DND-41 (cell line): ENCODE results near the gene LSR.

Experiments
- ATAC-seq: fragments of 200-7000 bp; cut with Tn5 transposase; 3 replicates; pipeline ENCODE4 v1.9.1; 2021; ENCODE audit warnings: low read depth; ENCODE audit not compliant: insufficient read depth
- DNase-seq: peaks from one replicate; pipeline ENCODE4 v3.0.0-alpha.2; 2020
- H2AFZ ChIP-seq: 2 replicates; pipeline ENCODE4 v1.6.0; 2012; ENCODE audit warnings: low read depth, low read length
- H3K27ac ChIP-seq: 2 replicates; pipeline ENCODE4 v1.5.1; 2012; ENCODE audit warnings: low read length, inconsistent platforms
- H3K27me3 ChIP-seq: fragments of 200-600 bp; sonication (generic); 2 replicates; pipeline ENCODE4 v1.6.0; 2012; ENCODE audit warnings: low read length, mild to moderate bottlenecking, inconsistent platforms; ENCODE audit not compliant: insufficient read depth, poor library complexity
- H3K36me3 ChIP-seq: 2 replicates; pipeline ENCODE4 v1.5.1; 2012; ENCODE audit warnings: low read length, inconsistent platforms; ENCODE audit not compliant: insufficient read depth
- H3K4me1 ChIP-seq: 2 replicates; pipeline ENCODE4 v1.5.1; 2012; ENCODE audit warnings: mild to moderate bottlenecking, low read length; ENCODE audit not compliant: insufficient read depth
- H3K4me2 ChIP-seq: 2 replicates; pipeline ENCODE4 v1.6.0; 2012; ENCODE audit warnings: mild to moderate bottlenecking, moderate library complexity, low read length, inconsistent platforms; ENCODE audit not compliant: insufficient read depth
- H3K4me3 ChIP-seq, 2 experiments: fragments of 200-600 bp in 1 of 2; shearing (Covaris generic) in 1 of 2; 2 replicates each; pipeline ENCODE4 v1.5.1; 2012 to 2016; ENCODE audit warnings: inconsistent platforms in 2 of 2, low read length in 2 of 2, mild to moderate bottlenecking in 2 of 2, low read depth in 1 of 2, moderate library complexity in 1 of 2
- H3K79me2 ChIP-seq: 2 replicates; pipeline ENCODE4 v1.6.0; 2012; ENCODE audit warnings: low read length, inconsistent platforms; ENCODE audit not compliant: insufficient read depth
- H3K9ac ChIP-seq: 2 replicates; pipeline ENCODE4 v1.6.0; 2012; ENCODE audit warnings: low read depth, mild to moderate bottlenecking, inconsistent platforms, low read length, moderate library complexity
- H3K9me3 ChIP-seq: 2 replicates; pipeline ENCODE4 v1.5.1; 2012; ENCODE audit warnings: low read length, moderate library complexity, mild to moderate bottlenecking, inconsistent platforms; ENCODE audit not compliant: insufficient read depth, severe bottlenecking
- H4K20me1 ChIP-seq: 2 replicates; pipeline ENCODE4 v1.6.0; 2012; ENCODE audit warnings: low read length; ENCODE audit not compliant: insufficient read depth
- EZH2 ChIP-seq: IDR thresholded peaks from 3 replicates; pipeline ENCODE4 v1.6.1; 2012; ENCODE audit warnings: borderline replicate concordance, low read depth, mild to moderate bottlenecking, moderate library complexity, low read length, inconsistent platforms; ENCODE audit not compliant: severe bottlenecking
- TF ChIP-seq, protein P1 (sequence below): IDR thresholded peaks from 2 replicates; pipeline ENCODE4 v1.5.1; 2012; ENCODE audit warnings: borderline replicate concordance, low read length, moderate library complexity, mild to moderate bottlenecking; ENCODE audit not compliant: poor library complexity, severe bottlenecking; ENCODE audit errors: extremely low read depth

Gene LSR

DNA sequence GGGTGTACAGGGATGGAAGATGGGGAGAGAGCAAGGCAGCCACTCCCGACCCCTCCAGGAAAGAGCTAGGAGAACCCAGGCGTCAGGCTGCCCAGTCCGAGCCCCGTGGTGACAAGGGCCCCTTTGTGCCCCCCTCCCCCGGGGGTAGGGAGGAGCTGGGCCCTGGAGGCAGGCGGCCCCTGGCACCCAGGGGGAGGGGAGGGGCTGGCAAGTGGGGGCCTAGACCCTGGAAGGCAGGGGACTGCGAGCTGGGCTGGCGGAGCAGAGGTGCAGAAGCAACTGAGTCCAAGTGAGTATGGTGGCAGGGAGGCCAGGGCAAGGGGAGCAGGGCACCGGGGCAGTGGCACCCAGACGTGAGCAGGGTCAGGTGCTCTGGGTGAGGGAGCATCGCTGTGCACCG lies 43.1 kb downstream of the LSR start, which contains the start of gene MAG:
MAG (plus strand) TSS at position 246 of the 400 bp plus-strand sequence. CDS start 3,248 bp downstream, outside the sequence.
- no peaks in the 10 kb centered on the region for H3K36me3 ChIP-seq
- ATAC-seq (no peak), DNase-seq (no peak)
- no peaks in the 10 kb centered on the region for H3K27me3 ChIP-seq
- no peak within 1 kb of the TSS for H3K27ac ChIP-seq
- no peaks in the 10 kb centered on the region for H3K9me3 ChIP-seq
- no peaks in the 10 kb centered on the region for H3K4me1 ChIP-seq
- H3K4me2 ChIP-seq, result no peak within 1 kb of the TSS
- H3K79me2 ChIP-seq, result no peaks in the 10 kb centered on the region
- no peak within 1 kb of the TSS for H3K4me3 ChIP-seq
- TF ChIP-seq, protein P1, sequence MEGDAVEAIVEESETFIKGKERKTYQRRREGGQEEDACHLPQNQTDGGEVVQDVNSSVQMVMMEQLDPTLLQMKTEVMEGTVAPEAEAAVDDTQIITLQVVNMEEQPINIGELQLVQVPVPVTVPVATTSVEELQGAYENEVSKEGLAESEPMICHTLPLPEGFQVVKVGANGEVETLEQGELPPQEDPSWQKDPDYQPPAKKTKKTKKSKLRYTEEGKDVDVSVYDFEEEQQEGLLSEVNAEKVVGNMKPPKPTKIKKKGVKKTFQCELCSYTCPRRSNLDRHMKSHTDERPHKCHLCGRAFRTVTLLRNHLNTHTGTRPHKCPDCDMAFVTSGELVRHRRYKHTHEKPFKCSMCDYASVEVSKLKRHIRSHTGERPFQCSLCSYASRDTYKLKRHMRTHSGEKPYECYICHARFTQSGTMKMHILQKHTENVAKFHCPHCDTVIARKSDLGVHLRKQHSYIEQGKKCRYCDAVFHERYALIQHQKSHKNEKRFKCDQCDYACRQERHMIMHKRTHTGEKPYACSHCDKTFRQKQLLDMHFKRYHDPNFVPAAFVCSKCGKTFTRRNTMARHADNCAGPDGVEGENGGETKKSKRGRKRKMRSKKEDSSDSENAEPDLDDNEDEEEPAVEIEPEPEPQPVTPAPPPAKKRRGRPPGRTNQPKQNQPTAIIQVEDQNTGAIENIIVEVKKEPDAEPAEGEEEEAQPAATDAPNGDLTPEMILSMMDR, result no peak
- no peak for TF ChIP-seq EZH2
- peaks cover 3% of the 10 kb centered on the region for H4K20me1 ChIP-seq
- H3K9ac ChIP-seq, result no peak within 1 kb of the TSS
- H2AFZ ChIP-seq, result no peak within 1 kb of the TSS

DNA sequence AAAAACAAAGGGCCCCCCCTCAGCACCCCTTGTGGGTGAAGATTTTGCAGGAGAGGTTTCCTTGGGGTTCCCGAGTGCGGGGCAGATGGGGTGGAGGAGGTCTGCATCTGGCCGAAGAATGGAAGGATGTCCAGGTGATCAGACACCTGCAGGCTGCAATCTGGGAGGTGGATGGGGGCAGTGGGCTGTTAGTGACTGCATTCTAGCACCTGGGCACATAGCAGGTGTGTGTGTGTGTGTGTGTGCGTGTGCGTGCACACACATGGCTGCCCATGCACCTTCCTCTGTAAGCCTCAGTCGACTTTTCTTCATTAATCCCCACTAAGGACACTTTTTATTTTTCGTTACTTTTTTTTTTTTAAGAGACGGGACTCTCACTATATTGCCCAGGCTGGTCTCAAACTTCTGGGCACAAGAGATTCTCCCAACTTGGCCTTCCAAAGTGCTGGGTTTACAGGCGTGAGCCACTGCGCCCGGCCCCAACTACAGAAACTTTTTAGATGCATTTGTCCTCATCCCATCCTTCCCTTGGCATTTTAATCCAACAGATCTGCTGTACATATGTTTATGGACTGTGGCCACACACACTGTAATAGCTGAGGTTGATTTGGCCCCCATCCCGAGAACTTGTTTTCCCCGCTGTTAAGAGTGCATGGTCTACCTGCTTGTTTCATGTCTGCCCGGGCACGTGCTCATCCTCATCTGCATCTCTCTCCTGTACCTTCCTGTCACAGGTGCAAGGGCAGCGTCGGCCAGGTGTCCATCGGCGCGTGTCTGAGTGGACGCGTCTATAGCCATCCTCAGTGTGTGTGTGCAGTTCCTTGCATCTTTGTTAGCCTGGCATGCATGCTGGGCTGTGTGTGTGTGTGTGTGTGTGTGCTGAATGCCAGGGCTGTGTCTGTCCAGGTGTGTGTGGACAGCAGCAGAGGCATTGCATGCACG lies 43.9 kb downstream of the LSR start:
- no peak for DNase-seq
- Histone ChIP-seq H3K79me2 (no peaks in the 10 kb centered on the region), H3K4me1 (no peaks in the 10 kb centered on the region), H3K27me3 (no peaks in the 10 kb centered on the region), H2AFZ (no peak overlapping the region), H3K4me2 (no peak overlapping the region), H3K4me3 (no peak overlapping the region), H3K36me3 (no peaks in the 10 kb centered on the region), H4K20me1 (peaks cover 10% of the 10 kb centered on the region), H3K27ac (no peak overlapping the region), H3K9ac (no peak overlapping the region), H3K9me3 (no peaks in the 10 kb centered on the region)
- no peak for TF ChIP-seq EZH2
- TF ChIP-seq, protein P1, result no peak
- ATAC-seq, result no peak

DNA sequence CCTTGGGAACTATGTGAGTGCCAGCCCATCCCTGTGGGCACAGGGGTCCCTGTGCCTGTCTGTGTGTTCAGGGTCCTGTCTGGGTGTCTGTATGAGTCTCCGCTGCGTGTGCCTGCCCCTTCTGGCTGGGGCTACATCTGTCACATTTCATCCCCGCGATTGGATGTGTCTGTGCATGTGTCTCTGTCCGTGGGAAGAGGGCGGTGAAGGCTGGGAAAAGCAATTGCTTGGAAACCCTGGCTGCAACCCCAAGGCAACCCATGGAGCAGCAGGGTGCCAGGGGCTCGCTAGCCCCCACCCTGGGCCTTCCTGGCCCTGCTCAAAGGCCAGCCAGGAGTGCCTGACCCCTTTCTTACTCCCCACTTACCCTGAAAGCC lies 44.5 kb downstream of the LSR start:
- H3K27me3 ChIP-seq, result no peaks in the 10 kb centered on the region
- TF ChIP-seq EZH2, result no peak
- TF ChIP-seq, protein P1, result no peak
- no peaks in the 10 kb centered on the region for H3K4me1 ChIP-seq
- no peaks in the 10 kb centered on the region for H3K9me3 ChIP-seq
- H3K36me3 ChIP-seq, result no peaks in the 10 kb centered on the region
- no peak for DNase-seq
- no peak overlapping the region for H3K9ac ChIP-seq
- peaks cover 16% of the 10 kb centered on the region for H4K20me1 ChIP-seq
- H3K4me2 ChIP-seq, result no peak overlapping the region
- no peak overlapping the region for H2AFZ ChIP-seq
- H3K27ac ChIP-seq, result no peak overlapping the region
- H3K79me2 ChIP-seq, result no peaks in the 10 kb centered on the region
- no peak for ATAC-seq
- no peak overlapping the region for H3K4me3 ChIP-seq
